ENCODE results near the gene ZNF275. TPM values are rescaled to one million over a fixed set of nuclear protein-coding genes. Genes with fewer than 3 reads are reported as not detected.

The ZNF275 gene
- total RNA-seq, 1 experiment from 2014 or later, result 9.8 TPM

DNA sequence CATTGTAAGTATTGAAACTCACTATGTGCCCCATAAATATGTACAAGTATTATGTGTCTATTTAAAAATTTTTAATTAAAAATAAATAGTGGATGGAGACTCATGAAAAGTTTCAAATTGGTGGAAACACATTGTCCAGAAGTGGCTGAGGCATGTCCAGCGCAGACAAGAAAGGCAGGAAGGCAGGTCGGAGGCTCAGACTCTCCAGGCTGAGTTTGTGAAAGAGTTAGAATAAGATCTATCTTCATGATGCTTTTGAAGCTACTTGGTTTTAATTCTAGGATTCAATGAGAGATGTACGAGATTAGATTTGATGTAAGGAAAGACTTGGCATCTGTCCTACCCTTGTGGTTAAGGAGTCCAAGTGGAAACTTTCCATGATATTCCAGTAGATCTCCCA, 32.2 kb upstream of the ZNF275 start (continued):
- TF ChIP-seq, protein P1, sequence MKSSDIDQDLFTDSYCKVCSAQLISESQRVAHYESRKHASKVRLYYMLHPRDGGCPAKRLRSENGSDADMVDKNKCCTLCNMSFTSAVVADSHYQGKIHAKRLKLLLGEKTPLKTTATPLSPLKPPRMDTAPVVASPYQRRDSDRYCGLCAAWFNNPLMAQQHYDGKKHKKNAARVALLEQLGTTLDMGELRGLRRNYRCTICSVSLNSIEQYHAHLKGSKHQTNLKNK (CRISPR knock-in tag; IDR thresholded peaks at IDR 0.05), result no peak
- TF ChIP-seq GTF2I (CRISPR knock-in tag; conservative IDR thresholded peaks at IDR 0.05), result no peak

- H3K27me3 Mint-ChIP-seq (ENCODE audit: low read depth), result peaks cover 3% of the 10 kb centered on the region; the same call in 1 of the 2 replicates
- H3K4me3 Mint-ChIP-seq, result no peak overlapping the region
- ATAC-seq, result no peak
- no peak for TF ChIP-seq ZNF232 (CRISPR knock-in tag; IDR thresholded peaks at IDR 0.05)
- no peak for TF ChIP-seq FOXP1 (CRISPR knock-in tag; IDR thresholded peaks at IDR 0.05; ENCODE audit: borderline replicate concordance)
- no peak for TF ChIP-seq ESRRA (CRISPR knock-in tag; IDR thresholded peaks at IDR 0.05; ENCODE audit: borderline replicate concordance)
- no peak for TF ChIP-seq ZNF416 (CRISPR knock-in tag; IDR thresholded peaks at IDR 0.05)
- TF ChIP-seq USF2 (CRISPR knock-in tag; IDR thresholded peaks at IDR 0.05), result no peak
- TF ChIP-seq, protein P2, sequence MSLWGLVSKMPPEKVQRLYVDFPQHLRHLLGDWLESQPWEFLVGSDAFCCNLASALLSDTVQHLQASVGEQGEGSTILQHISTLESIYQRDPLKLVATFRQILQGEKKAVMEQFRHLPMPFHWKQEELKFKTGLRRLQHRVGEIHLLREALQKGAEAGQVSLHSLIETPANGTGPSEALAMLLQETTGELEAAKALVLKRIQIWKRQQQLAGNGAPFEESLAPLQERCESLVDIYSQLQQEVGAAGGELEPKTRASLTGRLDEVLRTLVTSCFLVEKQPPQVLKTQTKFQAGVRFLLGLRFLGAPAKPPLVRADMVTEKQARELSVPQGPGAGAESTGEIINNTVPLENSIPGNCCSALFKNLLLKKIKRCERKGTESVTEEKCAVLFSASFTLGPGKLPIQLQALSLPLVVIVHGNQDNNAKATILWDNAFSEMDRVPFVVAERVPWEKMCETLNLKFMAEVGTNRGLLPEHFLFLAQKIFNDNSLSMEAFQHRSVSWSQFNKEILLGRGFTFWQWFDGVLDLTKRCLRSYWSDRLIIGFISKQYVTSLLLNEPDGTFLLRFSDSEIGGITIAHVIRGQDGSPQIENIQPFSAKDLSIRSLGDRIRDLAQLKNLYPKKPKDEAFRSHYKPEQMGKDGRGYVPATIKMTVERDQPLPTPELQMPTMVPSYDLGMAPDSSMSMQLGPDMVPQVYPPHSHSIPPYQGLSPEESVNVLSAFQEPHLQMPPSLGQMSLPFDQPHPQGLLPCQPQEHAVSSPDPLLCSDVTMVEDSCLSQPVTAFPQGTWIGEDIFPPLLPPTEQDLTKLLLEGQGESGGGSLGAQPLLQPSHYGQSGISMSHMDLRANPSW (CRISPR knock-in tag; conservative IDR thresholded peaks at IDR 0.05; ENCODE audit: low read depth), result no peak
- TF ChIP-seq NFYB (CRISPR knock-in tag; conservative IDR thresholded peaks at IDR 0.05; ENCODE audit: low read depth), result no peak
- TF ChIP-seq OVOL2 (CRISPR knock-in tag; IDR thresholded peaks at IDR 0.05; ENCODE audit: borderline replicate concordance), result no peak
- no peak for TF ChIP-seq PRDM15 (CRISPR knock-in tag; IDR thresholded peaks at IDR 0.05)
- TF ChIP-seq, protein P3, sequence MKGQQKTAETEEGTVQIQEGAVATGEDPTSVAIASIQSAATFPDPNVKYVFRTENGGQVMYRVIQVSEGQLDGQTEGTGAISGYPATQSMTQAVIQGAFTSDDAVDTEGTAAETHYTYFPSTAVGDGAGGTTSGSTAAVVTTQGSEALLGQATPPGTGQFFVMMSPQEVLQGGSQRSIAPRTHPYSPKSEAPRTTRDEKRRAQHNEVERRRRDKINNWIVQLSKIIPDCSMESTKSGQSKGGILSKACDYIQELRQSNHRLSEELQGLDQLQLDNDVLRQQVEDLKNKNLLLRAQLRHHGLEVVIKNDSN (CRISPR knock-in tag; IDR thresholded peaks at IDR 0.05), result no peak
- TF ChIP-seq TP53 (CRISPR knock-in tag; IDR thresholded peaks at IDR 0.05), result no peak
- TF ChIP-seq SMAD3 (CRISPR knock-in tag; IDR thresholded peaks at IDR 0.05; ENCODE audit: borderline replicate concordance), result no peak
- no peak for TF ChIP-seq ZNF121 (CRISPR knock-in tag; IDR thresholded peaks at IDR 0.05)
- TF ChIP-seq, protein P4, sequence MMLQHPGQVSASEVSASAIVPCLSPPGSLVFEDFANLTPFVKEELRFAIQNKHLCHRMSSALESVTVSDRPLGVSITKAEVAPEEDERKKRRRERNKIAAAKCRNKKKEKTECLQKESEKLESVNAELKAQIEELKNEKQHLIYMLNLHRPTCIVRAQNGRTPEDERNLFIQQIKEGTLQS (CRISPR knock-in tag; conservative IDR thresholded peaks at IDR 0.05), result no peak
- no peak for TF ChIP-seq ZSCAN18 (CRISPR knock-in tag; IDR thresholded peaks at IDR 0.05)
- no peak for TF ChIP-seq MYBL2 (CRISPR knock-in tag; IDR thresholded peaks at IDR 0.05)
- no peak for TF ChIP-seq ZNF425 (CRISPR knock-in tag; conservative IDR thresholded peaks at IDR 0.05)
- no peak for TF ChIP-seq IRF2 (CRISPR knock-in tag; IDR thresholded peaks at IDR 0.05; ENCODE audit: borderline replicate concordance, low read depth)
- H3K27ac Mint-ChIP-seq, result no peak overlapping the region
- POLR2A ChIA-PET, result no interaction called here
- no peaks in the 10 kb centered on the region for H3K9me3 Mint-ChIP-seq
- H3K36me3 Mint-ChIP-seq, result no peaks in the 10 kb centered on the region
- no peak for DNase-seq (ENCODE audit: low spot score)
- no peaks in the 10 kb centered on the region for H3K4me1 Mint-ChIP-seq
- CTCF ChIA-PET, result no interaction called here
These were observed 31.2 kb upstream of the ZNF275 start for GRCh38 chrX:153302796-153303195.

Data from WTC11 (cell line).